Measurements from ENCODE around the gene DNAH14.

- TF ChIP-seq CTCF (IDR thresholded peaks at IDR 0.05 in 2 of 3, conservative IDR thresholded peaks at IDR 0.05 in 1 of 3; ENCODE audit: borderline replicate concordance in 1 of 3, insufficient read depth in 1 of 3, low read depth in 2 of 3, low read length in 2 of 3), result no peak
- TF ChIP-seq CEBPB (IDR thresholded peaks at IDR 0.05; ENCODE audit: low read depth), result no peak
- no peak for TF ChIP-seq ZNF274 (IDR thresholded peaks at IDR 0.05; ENCODE audit: low read depth, low read length)
- TF ChIP-seq EZH2phosphoT487 (IDR thresholded peaks at IDR 0.05; ENCODE audit: borderline replicate concordance), result no peak
- TF ChIP-seq SP1 (IDR thresholded peaks at IDR 0.05; ENCODE audit: low read depth), result no peak
- TF ChIP-seq TCF7L2 (IDR thresholded peaks at IDR 0.05; ENCODE audit: borderline replicate concordance, extremely low read depth, insufficient read depth, insufficient read length), result no peak
- no peak for TF ChIP-seq POLR2A (IDR thresholded peaks at IDR 0.05; ENCODE audit: borderline replicate concordance, extremely low read depth, insufficient read depth, insufficient read length)
- no peak for TF ChIP-seq CBX3 (IDR thresholded peaks at IDR 0.05; ENCODE audit: low read depth)
- no peak for TF ChIP-seq RAD21 (IDR thresholded peaks at IDR 0.05; ENCODE audit: low read depth)
- no peak for TF ChIP-seq POLR2AphosphoS5 (IDR thresholded peaks at IDR 0.05; ENCODE audit: low read depth, low read length)
- TF ChIP-seq EZH2 (IDR thresholded peaks at IDR 0.05), result no peak
These were observed 478.8 kb downstream of the DNAH14 start for GRCh38 chr1:225408249-225408648.
